ENCODE data around the gene NRG4. TPM values are rescaled to one million over a fixed set of nuclear protein-coding genes. Genes with fewer than 3 reads are reported as not detected.

NRG4 gene
- total RNA-seq, 1 experiment from 2014 or later: 0.95 TPM

GRCh38 chr15:76060118-76060989, 48.1 kb upstream of the NRG4 start:
- DNase-seq: no peak
- intact Hi-C loops (cut with micrococcal nuclease; ENCODE audit: unreplicated experiment): loop anchor here (2.0 kb wide), 1 partner anchor 38 kb away; no protein-coding TSS in a partner anchor
- Histone ChIP-seq H3K36me3 (ENCODE audit: control insufficient read depth, insufficient read depth, low read length) (no peaks in the 10 kb centered on the region), H3K4me1 (peaks cover 4% of the 10 kb centered on the region; the same call in 1 of the 2 replicates), H3K4me3 (ENCODE audit: low read depth, low read length) (peak overlapping the region; percentile 75), H3K27me3 (replicated peaks; ENCODE audit: control insufficient read depth, insufficient read depth, low read length) (no peaks in the 10 kb centered on the region), H3K9me3 (no peaks in the 10 kb centered on the region)
- POLR2A ChIA-PET: interaction anchor here (0.6 kb wide), 1 partner anchor 157 kb away, joined by 16 read pairs; no protein-coding TSS in a partner anchor
- BruUV-seq (replicated peaks): no TSS peak
- no peak overlapping the region for H3K27ac Mint-ChIP-seq (ENCODE audit: unreplicated experiment)
- CTCF ChIA-PET: interaction anchor here (0.6 to 5.9 kb wide), 4 partner anchors 12 to 131 kb away, joined by 3 to 125 read pairs (median 6); no protein-coding TSS in a partner anchor
- peaks cover 8% of the 10 kb centered on the region for H3K4me1 Mint-ChIP-seq (ENCODE audit: low read depth, unreplicated experiment)
- H3K9me3 Mint-ChIP-seq (ENCODE audit: unreplicated experiment): no peaks in the 10 kb centered on the region
- peaks cover 18% of the 10 kb centered on the region for H3K27me3 Mint-ChIP-seq (ENCODE audit: insufficient read depth, unreplicated experiment)
- peak overlapping the region; percentile 66 for H3K4me3 Mint-ChIP-seq (ENCODE audit: unreplicated experiment)
- H3K36me3 Mint-ChIP-seq (ENCODE audit: insufficient read depth, unreplicated experiment): no peaks in the 10 kb centered on the region
- no peak for TF ChIP-seq CTCF (IDR thresholded peaks at IDR 0.05; ENCODE audit: insufficient read depth in 1 of 2, low read depth in 1 of 2, low read length in 1 of 2, severe bottlenecking in 1 of 2, unreplicated experiment in 1 of 2)

- Mint-ChIP-seq H3K36me3 (ENCODE audit: insufficient read depth, unreplicated experiment) (no peaks in the 10 kb centered on the region), H3K4me3 (ENCODE audit: unreplicated experiment) (peak within 1 kb of the TSS; percentile 66), H3K27me3 (ENCODE audit: insufficient read depth, unreplicated experiment) (peaks cover 15% of the 10 kb centered on the region), H3K9me3 (ENCODE audit: unreplicated experiment) (no peaks in the 10 kb centered on the region), H3K4me1 (ENCODE audit: low read depth, unreplicated experiment) (peaks cover 8% of the 10 kb centered on the region), H3K27ac (ENCODE audit: unreplicated experiment) (no peak within 1 kb of the TSS)
- ChIA-PET POLR2A (interaction anchor here (0.6 kb wide), 2 partner anchors 10 to 157 kb away, joined by 3 to 16 read pairs; no protein-coding TSS in a partner anchor), CTCF (interaction anchor here (0.6 to 5.9 kb wide), 6 partner anchors 11 to 131 kb away, joined by 3 to 125 read pairs (median 6); no protein-coding TSS in a partner anchor)
- Histone ChIP-seq H3K4me3 (ENCODE audit: low read depth, low read length) (peak within 1 kb of the TSS; percentile 79), H3K36me3 (ENCODE audit: control insufficient read depth, insufficient read depth, low read length) (no peaks in the 10 kb centered on the region), H3K9me3 (no peaks in the 10 kb centered on the region), H3K27me3 (replicated peaks; ENCODE audit: control insufficient read depth, insufficient read depth, low read length) (no peaks in the 10 kb centered on the region), H3K4me1 (peaks cover 4% of the 10 kb centered on the region; the same call in 1 of the 2 replicates)
- peak; percentile 49 to 56 for DNase-seq
- intact Hi-C loops (cut with micrococcal nuclease; ENCODE audit: unreplicated experiment): loop anchor here (2.0 to 10.0 kb wide), 3 partner anchors 39 to 135 kb away; no protein-coding TSS in a partner anchor
- TF ChIP-seq CTCF (IDR thresholded peaks at IDR 0.05; ENCODE audit: insufficient read depth in 1 of 2, low read depth in 1 of 2, low read length in 1 of 2, severe bottlenecking in 1 of 2, unreplicated experiment in 1 of 2): peak in 1 of 2 experiments; percentile 30
- no TSS peak for BruUV-seq (replicated peaks)
These were observed 47.3 kb upstream of the NRG4 start, which contains the start of gene TMEM266 for GRCh38 chr15:76059320-76060117. TMEM266 (plus strand) TSS chr15:76059985; CDS start chr15:76134264, 74,279 bp downstream.
